CD14-positive monocyte (primary cell): ENCODE data around the gene GULP1. TPM values are rescaled to one million over a fixed set of nuclear protein-coding genes. Genes with fewer than 3 reads are reported as not detected.

Experiments used
- DNase-seq, 3 donors: peaks; one replicate each; pipeline ENCODE4 v3.0.0-alpha.2; 2011 to 2022
- H2AFZ ChIP-seq: 2 replicates; pipeline ENCODE4 v1.6.0; 2012; ENCODE audit warnings: mild to moderate bottlenecking, low read depth, low read length, inconsistent platforms; ENCODE audit not compliant: insufficient read depth, poor library complexity, severe bottlenecking
- H3K27ac ChIP-seq, 2 donors: 1 replicate in 1 of 2; 2 replicates in 1 of 2; pipeline ENCODE4 v1.5.1; 2012 to 2013; ENCODE audit warnings: low read length in 2 of 2, control low read depth in 1 of 2, inconsistent platforms in 1 of 2, low read depth in 1 of 2, mild to moderate bottlenecking in 1 of 2
- H3K27me3 ChIP-seq, 2 donors: one replicate each; pipeline versions ENCODE4 v1.6.0 to v1.6.1; 2011 to 2013; ENCODE audit warnings: low read length in 2 of 2; ENCODE audit not compliant: control insufficient read depth in 2 of 2, insufficient read depth in 2 of 2
- H3K36me3 ChIP-seq, 2 donors: replicated peaks in 1 of 2; 1 replicate in 1 of 2; 2 replicates in 1 of 2; pipeline versions ENCODE4 v1.5.1 to v1.6.1; 2012 to 2013; ENCODE audit warnings: low read length in 2 of 2, control low read depth in 1 of 2, inconsistent platforms in 1 of 2, mild to moderate bottlenecking in 1 of 2; ENCODE audit not compliant: insufficient read depth in 2 of 2, control insufficient read depth in 1 of 2
- H3K4me1 ChIP-seq, 2 donors: 1 replicate in 1 of 2; 2 replicates in 1 of 2; pipeline versions ENCODE4 v1.5.1 to v1.6.1; 2012 to 2013; ENCODE audit warnings: low read length in 2 of 2, control low read depth in 1 of 2, inconsistent platforms in 1 of 2, mild to moderate bottlenecking in 1 of 2, moderate library complexity in 1 of 2; ENCODE audit not compliant: insufficient read depth in 2 of 2, control insufficient read depth in 1 of 2
- H3K4me2 ChIP-seq: replicated peaks from 2 replicates; pipeline ENCODE3; 2012; ENCODE audit warnings: low read length, moderate library complexity, mild to moderate bottlenecking; ENCODE audit not compliant: poor library complexity, severe bottlenecking; ENCODE audit errors: extremely low read depth
- H3K4me3 ChIP-seq, 3 experiments: fragments of 200-600 bp in 1 of 3; sonication (generic) in 1 of 3; replicated peaks in 1 of 3; 1 replicate in 2 of 3; 2 replicates in 1 of 3; pipeline ENCODE4 v1.5.1; 2011 to 2013; ENCODE audit warnings: low read length in 3 of 3, mild to moderate bottlenecking in 3 of 3, control low read depth in 2 of 3, low read depth in 2 of 3, inconsistent platforms in 1 of 3, moderate library complexity in 1 of 3
- H3K79me2 ChIP-seq: 2 replicates; pipeline ENCODE4 v1.6.0; 2012; ENCODE audit warnings: mild to moderate bottlenecking, control low read depth, inconsistent platforms, low read length, moderate library complexity; ENCODE audit not compliant: insufficient read depth
- H3K9ac ChIP-seq: 2 replicates; pipeline ENCODE4 v1.6.0; 2017; ENCODE audit warnings: low read length, mild to moderate bottlenecking; ENCODE audit not compliant: insufficient read depth, poor library complexity, severe bottlenecking
- H3K9me3 ChIP-seq, 2 donors: replicated peaks in 1 of 2; 1 replicate in 1 of 2; 2 replicates in 1 of 2; pipeline versions ENCODE4 v1.5.1 to v1.6.1; 2012 to 2013; ENCODE audit warnings: low read length in 2 of 2, control low read depth in 1 of 2; ENCODE audit not compliant: control insufficient read depth in 1 of 2, insufficient read depth in 1 of 2
- H4K20me1 ChIP-seq: 2 replicates; pipeline ENCODE4 v1.6.0; 2012; ENCODE audit warnings: mild to moderate bottlenecking, low read length, control low read depth, moderate library complexity; ENCODE audit not compliant: insufficient read depth
- H3K27ac Mint-ChIP-seq, 7 donors: one replicate each; pipeline ENCODE4 v1.8.0; 2020; ENCODE audit warnings: mild to moderate bottlenecking in 7 of 7, mixed read lengths in 7 of 7, moderate library complexity in 6 of 7, inconsistent platforms in 2 of 7
- H3K27me3 Mint-ChIP-seq, 3 donors: one replicate each; pipeline ENCODE4 v1.8.0; 2021 to 2022; ENCODE audit warnings: low read depth in 3 of 3, mild to moderate bottlenecking in 3 of 3, mixed read lengths in 3 of 3, moderate library complexity in 3 of 3, inconsistent platforms in 1 of 3
- H3K36me3 Mint-ChIP-seq, 2 donors: one replicate each; pipeline ENCODE4 v1.8.0; 2020; ENCODE audit warnings: mixed read lengths in 2 of 2, inconsistent platforms in 1 of 2, mild to moderate bottlenecking in 1 of 2
- H3K4me1 Mint-ChIP-seq: one replicate; pipeline ENCODE4 v1.8.0; 2020; ENCODE audit warnings: mild to moderate bottlenecking, mixed read lengths
- H3K4me3 Mint-ChIP-seq, 2 donors: one replicate each; pipeline ENCODE4 v1.8.0; 2020; ENCODE audit warnings: mild to moderate bottlenecking in 2 of 2, mixed read lengths in 2 of 2, moderate library complexity in 1 of 2
- H3K9me3 Mint-ChIP-seq, 7 donors: one replicate each; pipeline ENCODE4 v1.8.0; 2020 to 2022; ENCODE audit warnings: mixed read lengths in 7 of 7, mild to moderate bottlenecking in 6 of 7, moderate library complexity in 6 of 7, inconsistent platforms in 2 of 7
- WGBS: methylation state at CpG from one replicate; pipeline ENCODE4 v1.1.5; 2013; ENCODE audit warnings: missing lambda C conversion rate; ENCODE audit not compliant: insufficient coverage; 5-methylcytosine and 5-hydroxymethylcytosine counted together
- intact Hi-C, 2 donors: fragments of 100-400 bp; cut with micrococcal nuclease; formaldehyde crosslinking; loops; one replicate each; pipeline versions ENCODE4 v1.15.0 to v1.15.1; 2023
- polyA plus RNA-seq, 3 donors: library from polyadenylated mRNA; depleted of rRNA in 1 of 3; unstranded in 2 of 3; stranded (reverse) in 1 of 3; fragments of 300-500 nt in 2 of 3; fragments of >200 nt in 1 of 3; fragmentation: Illumina TruSeq in 2 of 3; gene quantifications; 1 replicate in 2 of 3; 2 replicates in 1 of 3; pipeline ENCODE4 v1.2.3, GENCODE V29; 2012 to 2021
- TF ChIP-seq, protein P1 (sequence below): fragments of 200-600 bp; IDR thresholded peaks from one replicate; pipeline ENCODE4 v1.8.0; 2022; ENCODE audit warnings: antibody characterized with exemption, mild to moderate bottlenecking

GULP1 gene
- polyA plus RNA-seq, 3 donors, result not detected

DNA sequence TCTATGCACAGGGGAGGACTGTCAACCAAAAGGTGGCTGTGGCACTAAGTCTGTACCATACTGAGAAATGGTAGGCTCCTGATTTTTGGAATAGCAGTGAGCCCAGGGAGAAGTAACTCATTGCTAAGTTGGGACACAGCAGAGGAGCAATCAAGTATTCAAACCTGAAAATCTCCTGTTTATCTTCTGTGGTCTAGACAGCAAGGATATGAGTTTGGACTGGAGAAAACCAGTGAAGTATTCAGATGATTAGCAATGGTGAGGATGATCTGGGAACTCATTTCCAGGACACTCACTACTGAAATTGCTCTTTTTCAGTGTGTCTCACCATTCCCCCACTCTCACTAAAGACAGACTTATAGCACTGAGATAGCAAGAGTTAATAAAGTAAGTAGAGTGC lies 112.0 kb downstream of the GULP1 start:
- Histone ChIP-seq H2AFZ (no peak overlapping the region), H3K36me3 (no peaks in the 10 kb centered on the region), H3K4me1 (no peaks in the 10 kb centered on the region), H3K4me2 (no peak overlapping the region), H3K4me3 (no peak overlapping the region), H3K27me3 (no peaks in the 10 kb centered on the region), H3K27ac (no peak overlapping the region), H4K20me1 (no peaks in the 10 kb centered on the region), H3K79me2 (no peaks in the 10 kb centered on the region), H3K9ac (no peak overlapping the region), H3K9me3 (peaks cover 15 to 22% of the 10 kb centered on the region in 2 donors)
- DNase-seq, result no peak
- no peaks in the 10 kb centered on the region for H3K36me3 Mint-ChIP-seq
- peaks cover 0 to 2% (median 0%) of the 10 kb centered on the region in 3 donors for H3K27me3 Mint-ChIP-seq
- intact Hi-C loops, result no loop called here
- no peak overlapping the region for H3K27ac Mint-ChIP-seq
- TF ChIP-seq, protein P1, sequence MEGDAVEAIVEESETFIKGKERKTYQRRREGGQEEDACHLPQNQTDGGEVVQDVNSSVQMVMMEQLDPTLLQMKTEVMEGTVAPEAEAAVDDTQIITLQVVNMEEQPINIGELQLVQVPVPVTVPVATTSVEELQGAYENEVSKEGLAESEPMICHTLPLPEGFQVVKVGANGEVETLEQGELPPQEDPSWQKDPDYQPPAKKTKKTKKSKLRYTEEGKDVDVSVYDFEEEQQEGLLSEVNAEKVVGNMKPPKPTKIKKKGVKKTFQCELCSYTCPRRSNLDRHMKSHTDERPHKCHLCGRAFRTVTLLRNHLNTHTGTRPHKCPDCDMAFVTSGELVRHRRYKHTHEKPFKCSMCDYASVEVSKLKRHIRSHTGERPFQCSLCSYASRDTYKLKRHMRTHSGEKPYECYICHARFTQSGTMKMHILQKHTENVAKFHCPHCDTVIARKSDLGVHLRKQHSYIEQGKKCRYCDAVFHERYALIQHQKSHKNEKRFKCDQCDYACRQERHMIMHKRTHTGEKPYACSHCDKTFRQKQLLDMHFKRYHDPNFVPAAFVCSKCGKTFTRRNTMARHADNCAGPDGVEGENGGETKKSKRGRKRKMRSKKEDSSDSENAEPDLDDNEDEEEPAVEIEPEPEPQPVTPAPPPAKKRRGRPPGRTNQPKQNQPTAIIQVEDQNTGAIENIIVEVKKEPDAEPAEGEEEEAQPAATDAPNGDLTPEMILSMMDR, result no peak
- H3K4me3 Mint-ChIP-seq, result no peak overlapping the region
- no peaks in the 10 kb centered on the region for H3K4me1 Mint-ChIP-seq
- peaks cover 3 to 19% (median 12%) of the 10 kb centered on the region in 7 donors for H3K9me3 Mint-ChIP-seq

DNA sequence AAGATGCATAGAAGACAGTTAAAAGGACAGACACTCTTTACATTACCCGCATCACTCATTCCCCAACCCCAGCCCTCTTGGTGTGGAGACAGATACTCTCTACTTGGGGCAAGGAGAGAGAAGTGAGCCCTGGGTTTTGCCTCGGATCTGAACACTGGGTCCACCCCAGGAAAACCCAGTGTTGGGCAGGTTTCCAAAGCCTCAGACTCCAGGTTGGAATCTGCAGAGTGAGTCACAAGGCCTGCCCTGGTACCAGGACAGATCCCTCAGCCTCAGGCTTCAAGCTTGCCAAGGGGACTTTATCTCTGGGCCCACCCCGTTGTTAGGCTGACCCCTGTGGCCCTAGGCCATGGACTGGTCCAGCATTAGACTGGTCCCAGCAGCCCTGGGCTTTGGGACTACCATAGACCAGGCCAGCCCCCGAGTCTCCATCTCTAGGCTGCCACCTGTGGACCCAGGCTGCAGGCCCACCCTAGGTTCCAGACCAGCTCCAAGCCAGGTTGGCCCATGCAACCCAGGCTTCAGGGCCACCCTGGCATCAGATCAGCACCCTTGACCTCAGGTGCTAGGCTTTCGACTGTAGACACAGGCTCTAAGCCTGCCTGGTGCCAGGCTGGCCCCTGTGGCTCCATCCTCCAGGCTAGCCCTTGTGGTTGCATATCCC lies 112.8 kb downstream of the GULP1 start:
- H3K27ac Mint-ChIP-seq, result no peak overlapping the region
- peaks cover 0 to 2% (median 0%) of the 10 kb centered on the region in 3 donors for H3K27me3 Mint-ChIP-seq
- Histone ChIP-seq H3K79me2 (no peaks in the 10 kb centered on the region), H3K4me1 (no peaks in the 10 kb centered on the region), H3K4me2 (no peak overlapping the region), H3K4me3 (no peak overlapping the region), H4K20me1 (no peaks in the 10 kb centered on the region), H3K27ac (no peak overlapping the region), H3K9ac (no peak overlapping the region), H3K9me3 (peaks cover 15 to 22% of the 10 kb centered on the region in 2 donors), H3K27me3 (no peaks in the 10 kb centered on the region), H2AFZ (no peak overlapping the region), H3K36me3 (no peaks in the 10 kb centered on the region)
- intact Hi-C loops, result no loop called here
- H3K4me3 Mint-ChIP-seq, result no peak overlapping the region
- no peak for DNase-seq
- H3K9me3 Mint-ChIP-seq, result peaks cover 3 to 22% (median 11%) of the 10 kb centered on the region in 7 donors
- TF ChIP-seq, protein P1, result no peak
- H3K36me3 Mint-ChIP-seq, result no peaks in the 10 kb centered on the region
- 78% methylated on average over 4 of the region's 5 CpGs for WGBS
- H3K4me1 Mint-ChIP-seq, result no peaks in the 10 kb centered on the region
